Activated naive CD4-positive, alpha-beta T cell treated with Interleukin-2 at 50 U/mL for 16 hours (primary cell): ENCODE measurements around the gene MKRN2OS.
"Not testable (repeated sequence)": the region's sequence is repeated elsewhere in the genome, so short reads cannot be mapped to it uniquely, and the experiment has no call there.

ENCODE experiments used
- DNase-seq: peaks from one replicate; pipeline ENCODE4 v3.0.0-alpha.2; 2020

MKRN2OS gene

DNA sequence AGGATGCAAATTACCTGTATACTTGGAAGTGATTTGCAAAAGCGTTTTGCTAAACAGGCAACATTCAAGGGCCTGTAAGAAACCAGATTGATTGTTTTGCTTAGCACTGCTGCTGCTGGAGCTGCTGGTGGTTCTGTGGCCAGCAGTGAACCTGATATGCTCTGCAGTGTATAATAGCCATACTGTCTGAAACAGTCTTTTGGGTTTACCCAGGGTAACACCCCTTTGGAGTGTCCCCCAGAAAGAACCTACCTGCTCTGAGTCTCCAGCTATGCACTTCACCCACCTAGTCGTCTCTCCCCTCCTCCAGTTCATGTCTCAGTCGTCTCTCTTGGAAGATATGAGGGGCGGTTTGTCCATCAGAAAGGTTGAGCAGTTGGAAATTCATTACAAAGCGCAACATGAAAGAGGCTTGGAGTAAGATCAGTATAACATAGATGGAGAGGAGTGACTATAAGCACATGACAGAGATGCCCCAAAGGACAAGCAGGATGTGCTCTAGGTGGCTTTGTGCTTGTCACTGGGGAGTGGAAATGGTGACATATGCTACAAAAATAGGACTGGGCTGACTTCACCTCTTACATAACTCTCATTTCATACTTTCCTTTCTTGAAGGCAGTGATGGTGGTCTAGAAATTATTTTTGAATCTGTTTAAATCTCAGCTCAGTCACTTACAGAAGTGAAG is 15.3 kb upstream of the MKRN2OS start:
- DNase-seq = no peak

DNA sequence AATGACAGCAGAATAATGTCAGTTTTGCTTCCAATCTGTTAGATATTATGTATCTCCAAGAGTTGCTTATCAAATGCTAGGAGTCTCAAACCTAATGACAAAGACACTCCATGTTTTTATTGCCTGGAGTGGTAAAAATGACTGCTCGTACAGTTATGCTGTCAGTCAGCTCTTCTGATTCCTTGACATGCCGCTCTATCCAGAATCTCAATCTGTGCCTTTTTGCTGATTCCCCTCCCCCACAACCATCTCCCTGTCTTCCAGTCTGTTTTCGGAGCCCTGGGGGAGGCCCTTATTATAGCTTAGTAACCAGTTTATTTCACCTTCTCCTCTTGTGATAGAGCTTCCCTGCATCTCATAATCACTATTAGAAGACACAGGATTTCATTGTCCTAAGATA is 14.2 kb upstream of the MKRN2OS start:
- no peak for DNase-seq

DNA sequence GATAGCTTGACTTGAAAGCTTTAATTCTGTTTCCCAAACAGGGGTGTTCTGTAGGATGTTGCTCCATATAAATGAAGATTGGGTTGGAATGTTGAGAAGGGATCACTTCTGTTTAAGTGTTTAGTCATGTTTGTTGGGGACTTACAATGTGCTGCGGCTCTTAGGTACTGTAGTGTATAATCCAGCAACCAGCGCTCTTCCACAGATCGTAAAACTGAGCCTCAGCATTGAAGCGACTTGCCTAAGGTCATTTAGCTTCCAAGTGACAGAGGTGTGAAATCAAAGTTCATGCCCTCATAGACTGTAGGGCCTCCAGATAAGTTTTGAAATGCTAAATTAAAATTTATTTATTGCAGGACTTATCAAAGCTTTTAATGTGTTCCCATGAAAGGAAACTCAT is 13.4 kb upstream of the MKRN2OS start:
- DNase-seq = no peak

DNA sequence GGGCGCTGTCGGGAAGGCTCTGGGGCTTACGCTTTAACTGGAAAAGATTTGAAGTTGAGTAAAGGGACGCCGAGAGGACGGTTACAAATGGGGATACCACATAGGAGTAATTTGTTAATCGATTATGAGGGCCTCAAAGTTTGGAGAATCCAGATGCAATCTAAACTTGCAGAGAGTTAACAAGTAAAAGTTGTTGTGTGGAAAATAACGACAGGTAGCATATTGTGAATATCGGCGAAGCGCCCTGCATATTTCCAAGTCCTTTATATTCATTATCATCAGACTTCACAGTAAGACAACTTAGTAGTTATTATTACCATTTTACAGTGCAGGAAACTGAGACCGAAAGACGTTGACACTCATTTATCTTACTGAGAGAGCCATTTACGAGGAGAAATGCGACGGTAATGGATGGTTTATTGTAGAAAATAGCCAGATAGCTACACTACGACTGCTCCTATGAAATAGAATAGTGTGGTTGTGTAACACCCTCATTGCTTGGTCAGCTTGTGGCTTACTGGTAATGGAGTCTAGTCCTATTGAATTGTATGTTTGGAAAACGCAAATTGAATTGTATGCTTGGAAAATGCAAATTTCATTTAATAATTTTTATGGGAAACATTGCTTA is 12.3 kb upstream of the MKRN2OS start:
- DNase-seq = no peak

GRCh38 chr3:12556690-12557472 is 11.6 kb upstream of the MKRN2OS start, which contains the start of gene MKRN2:
TSS of gene MKRN2 (plus strand) at chr3:12557087. CDS start at chr3:12557151, 64 bp downstream.
- DNase-seq = peak; percentile 85

- no peak for DNase-seq
Measured at GRCh38 chr3:12556314-12556689, 11.0 kb upstream of the MKRN2OS start.

DNA sequence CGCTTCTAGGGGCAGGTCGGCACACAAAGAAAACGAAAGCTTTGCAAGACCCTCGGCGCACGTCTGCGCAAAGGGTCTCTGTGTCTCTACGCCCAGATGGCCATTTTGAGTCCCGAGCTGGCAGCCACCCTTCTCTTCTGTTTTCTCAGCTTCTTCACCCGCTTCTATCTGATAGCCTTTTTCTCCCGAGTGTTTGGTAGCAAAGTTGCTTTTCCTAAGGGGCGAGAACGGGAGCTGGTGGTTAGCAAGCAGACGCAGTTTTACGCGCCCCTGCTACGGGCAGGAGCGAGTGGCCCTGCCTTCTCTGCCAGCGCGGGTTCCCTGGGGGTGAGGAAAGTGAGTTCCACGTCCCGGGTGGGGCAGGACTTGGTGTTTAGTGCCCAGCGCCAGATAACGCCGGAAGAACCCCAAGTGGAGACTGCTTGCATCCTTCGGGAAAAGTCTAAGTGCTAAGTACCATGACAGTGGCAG is 8.7 kb upstream of the MKRN2OS start:
- no peak for DNase-seq

DNA sequence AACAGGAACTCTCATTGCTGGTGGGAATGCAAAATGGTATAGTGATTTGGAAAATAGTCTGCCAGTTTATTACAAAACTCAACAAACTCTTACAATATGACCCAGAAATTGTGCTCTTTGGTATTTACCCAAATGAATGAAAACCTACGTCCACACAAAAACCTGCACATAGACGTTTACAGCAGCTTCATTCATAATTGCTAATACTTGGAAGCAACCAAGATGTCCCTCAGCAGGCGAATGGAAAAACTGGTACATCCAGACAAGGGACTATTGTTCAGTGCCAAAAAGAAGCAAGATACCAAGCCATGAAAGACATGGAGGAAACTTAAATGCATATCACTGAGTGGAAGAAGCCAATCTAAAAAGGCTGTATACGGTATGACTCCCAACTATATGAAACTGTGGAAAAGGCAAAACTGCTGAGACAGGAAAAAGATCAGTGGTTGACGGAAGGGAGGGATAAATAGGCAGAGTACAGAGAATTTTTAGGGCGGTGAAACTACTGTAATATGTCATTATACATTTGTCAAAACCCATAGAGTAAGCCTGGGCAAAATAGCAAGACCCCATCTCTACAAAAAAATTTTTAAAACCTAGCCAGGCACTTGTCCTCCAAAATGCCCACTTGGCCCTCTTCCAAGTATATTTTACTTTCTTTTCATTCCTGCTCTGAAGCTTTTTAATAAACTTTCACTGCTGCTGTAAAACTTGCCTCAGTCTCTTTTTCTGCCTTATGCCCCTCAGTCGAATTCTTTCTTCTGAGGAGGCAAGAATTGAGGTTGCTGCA is 4.9 kb upstream of the MKRN2OS start:
- no peak for DNase-seq

GRCh38 chr3:12544652-12545472 is 437 bp downstream of the MKRN2OS start:
- DNase-seq = no peak

DNA sequence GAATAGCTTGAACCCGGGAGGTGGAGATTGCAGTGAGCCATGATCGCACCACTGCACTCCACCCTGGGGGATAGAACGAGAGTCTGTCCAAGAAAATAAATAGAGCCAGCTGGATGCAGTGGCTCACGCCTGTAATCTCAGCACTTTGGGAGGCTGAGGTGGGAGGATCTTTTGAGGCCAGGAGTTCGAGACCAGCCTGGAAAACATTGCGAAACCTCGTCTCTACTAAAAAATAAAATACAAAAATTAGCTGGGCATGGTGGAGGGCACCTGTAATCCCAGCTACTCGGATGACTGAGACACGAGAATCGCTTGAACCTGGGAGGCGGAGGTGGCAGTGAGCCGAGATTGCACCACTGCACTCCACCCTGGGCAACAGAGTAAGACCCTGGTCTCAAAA is 1.8 kb downstream of the MKRN2OS start:
- DNase-seq = not testable (repeated sequence)

DNA sequence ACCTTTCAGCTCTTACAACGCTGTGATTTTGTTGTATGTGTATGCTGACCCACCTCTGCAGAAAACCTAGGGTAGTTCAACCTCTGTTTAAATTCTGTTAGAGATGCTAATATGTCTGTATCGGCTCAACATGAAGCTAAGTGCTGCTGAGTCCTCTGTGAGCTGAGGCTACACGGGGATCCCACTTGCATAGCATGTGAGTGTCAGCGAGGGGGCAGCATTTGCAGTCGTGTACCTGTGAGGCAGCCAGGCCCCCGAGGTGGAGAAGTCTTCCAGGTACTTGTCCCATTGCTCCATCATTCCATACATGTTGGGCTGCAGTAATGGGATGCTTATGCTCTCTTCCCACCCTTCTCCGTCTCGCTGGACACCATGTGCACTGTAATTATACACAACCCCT is 3.7 kb downstream of the MKRN2OS start:
- no peak for DNase-seq

GRCh38 chr3:12536423-12536822 is 8.9 kb downstream of the MKRN2OS start:
- DNase-seq = no peak

- no peak for DNase-seq
Measured at GRCh38 chr3:12532182-12532581, 13.1 kb downstream of the MKRN2OS start.

GRCh38 chr3:12527757-12528143 is 17.5 kb downstream of the MKRN2OS start:
- DNase-seq = no peak

DNA sequence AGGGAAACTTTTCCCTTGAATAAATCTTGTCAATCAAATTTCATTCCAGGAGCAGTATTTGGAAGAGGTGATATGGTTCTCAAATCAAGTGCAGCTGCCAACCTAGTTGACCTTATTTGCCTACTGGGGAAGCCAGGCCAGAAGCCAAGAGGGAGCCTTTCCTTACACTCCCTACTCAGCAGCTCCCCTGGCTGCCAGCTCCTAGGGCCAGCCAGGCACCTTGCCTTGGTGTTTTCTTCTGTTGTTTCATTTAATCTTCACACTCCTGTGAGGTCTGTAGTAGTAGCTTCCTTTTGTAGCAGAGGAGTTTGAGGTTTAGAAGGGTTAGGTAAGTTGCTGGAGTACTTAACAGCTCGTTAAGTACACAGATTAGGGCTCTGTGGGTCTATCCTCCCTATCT is 22.6 kb downstream of the MKRN2OS start:
- DNase-seq = no peak

GRCh38 chr3:12521010-12521409 is 24.3 kb downstream of the MKRN2OS start:
- no peak for DNase-seq

GRCh38 chr3:12518261-12519028 is 26.9 kb downstream of the MKRN2OS start:
- DNase-seq = no peak

DNA sequence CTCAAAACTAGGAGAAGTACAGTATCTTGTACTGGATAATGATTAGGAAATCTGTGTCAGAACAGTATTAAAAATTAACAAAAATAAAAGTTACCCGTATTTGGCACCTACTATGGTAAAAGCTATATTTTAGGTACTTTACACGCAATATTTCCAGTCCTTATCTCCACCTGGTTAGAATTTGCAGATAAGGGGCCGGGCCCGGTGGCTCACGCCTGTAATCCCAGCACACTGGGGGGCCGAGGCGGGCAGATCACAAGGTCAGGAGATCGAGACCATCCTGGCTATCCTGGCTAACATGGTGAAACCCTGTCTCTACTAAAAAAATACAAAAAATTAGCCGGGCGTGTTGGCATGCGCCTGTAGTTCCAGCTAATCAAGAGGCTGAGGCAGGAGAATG is 28.4 kb downstream of the MKRN2OS start:
- no peak for DNase-seq

- DNase-seq = no peak
Measured at GRCh38 chr3:12515631-12516030, 29.7 kb downstream of the MKRN2OS start.

DNA sequence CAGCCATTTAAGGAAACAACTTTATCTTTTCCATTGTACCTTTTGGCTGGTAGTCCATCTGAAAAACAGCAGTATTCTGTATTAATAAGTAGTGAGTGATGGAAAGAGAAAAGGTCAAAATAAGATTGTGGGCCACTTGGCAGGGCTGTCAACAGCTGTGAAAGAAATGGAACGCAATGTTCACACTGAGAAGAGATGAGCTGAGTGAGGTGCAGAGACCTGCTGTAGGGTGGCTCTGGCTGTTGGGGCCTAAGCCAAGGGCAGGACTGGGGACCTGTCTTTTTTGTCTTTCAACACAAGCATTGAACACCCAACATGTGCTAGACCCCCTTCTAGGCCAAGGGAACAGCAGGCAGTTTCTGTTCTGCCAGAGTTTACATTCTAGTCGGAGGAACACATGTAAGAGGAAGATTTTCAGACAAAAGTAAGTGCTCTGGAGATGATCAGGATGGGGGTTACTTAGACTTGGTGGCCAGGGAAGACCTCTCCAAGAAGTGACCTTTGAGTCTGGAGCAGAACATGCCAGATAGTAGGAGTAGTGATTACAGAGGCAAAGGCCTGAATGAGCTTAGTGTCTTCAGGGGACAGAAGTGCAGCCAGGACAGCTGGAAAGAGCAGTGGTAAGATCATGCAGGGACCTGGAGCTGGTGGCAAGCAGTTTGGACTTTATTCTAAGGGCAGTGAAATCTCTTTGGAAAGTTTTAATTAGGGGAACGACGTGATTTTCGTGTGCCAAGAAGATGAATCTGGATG is 31.4 kb downstream of the MKRN2OS start:
- DNase-seq = no peak
